ENCODE measurements around the gene SH3RF3.

- no peak for TF ChIP-seq CTCF (IDR thresholded peaks at IDR 0.05)
- TF ChIP-seq EZH2 (IDR thresholded peaks at IDR 0.05): no peak
Measured at GRCh38 chr2:109476641-109477441, 347.8 kb downstream of the SH3RF3 start.
